HepG2 (cell line): ENCODE results near the gene FSIP1. TPM values are rescaled to one million over a fixed set of nuclear protein-coding genes. Genes with fewer than 3 reads are reported as not detected.

Source experiments
- ATAC-seq: fragments of 200-7000 bp; cut with Tn5 transposase; 3 replicates; pipeline ENCODE4 v1.9.1; 2020; ENCODE audit warnings: mild to moderate bottlenecking, moderate library complexity
- BruUV-seq: library from RNA; stranded (reverse); fragments of 400-500 nt; replicated peaks from 2 replicates; lab custom pipeline; 2021; lab: Mats Ljungman, UMichigan
- CTCF ChIA-PET: fragments of 300-600 bp; formaldehyde crosslinking; extraction: SDS; loops from one replicate; lab custom pipeline; 2021; ENCODE audit warnings: low total read pairs, inconsistent platforms, low intra/inter-chr PET ratio; lab: Yijun Ruan, JAX
- POLR2A ChIA-PET: fragments of 350-600 bp; sonication (Branson Sonifier 250); formaldehyde crosslinking; loops from one replicate; lab custom pipeline; 2020; ENCODE audit warnings: antibody characterized with exemption, inconsistent platforms; lab: Yijun Ruan, JAX
- DNase-seq: peaks from one replicate; pipeline ENCODE4 v3.0.0-alpha.2; 2015; ENCODE audit warnings: low spot score
- FAIRE-seq: peaks from 3 replicates; lab custom pipeline; 2011; peaks lifted over from hg19 to GRCh38; lab: Jason Lieb, UNC
- H2AFZ ChIP-seq: one replicate; pipeline ENCODE4 v1.6.1; 2011; ENCODE audit warnings: low read length, inconsistent platforms
- H3K27ac ChIP-seq: fragments of 300-600 bp; 3 replicates; pipeline ENCODE4 v1.8.0; 2011; ENCODE audit warnings: mixed run types, mild to moderate bottlenecking, mixed read lengths, low read length, inconsistent platforms; ENCODE audit not compliant: insufficient read depth; ENCODE audit errors: extremely low read length
- H3K27me3 ChIP-seq, 2 experiments: fragments of 200-600 bp in 1 of 2; 2 replicates in 1 of 2; 3 replicates in 1 of 2; pipeline versions ENCODE4 v1.6.0 to v1.8.0; 2011; ENCODE audit warnings: low read length in 2 of 2, mild to moderate bottlenecking in 2 of 2, moderate library complexity in 2 of 2, inconsistent platforms in 1 of 2; ENCODE audit not compliant: insufficient read depth in 2 of 2, control insufficient read depth in 1 of 2
- H3K36me3 ChIP-seq, 2 experiments: fragments of 200-600 bp in 1 of 2; replicated peaks in 1 of 2; 2 replicates in 1 of 2; 3 replicates in 1 of 2; pipeline versions ENCODE4 v1.5.1 to v1.8.0; 2011; ENCODE audit warnings: low read length in 2 of 2, inconsistent platforms in 1 of 2; ENCODE audit not compliant: insufficient read depth in 2 of 2, control insufficient read depth in 1 of 2
- H3K4me1 ChIP-seq: 2 replicates; pipeline ENCODE4 v1.5.1; 2012; ENCODE audit warnings: low read length, inconsistent platforms; ENCODE audit not compliant: insufficient read depth
- H3K4me2 ChIP-seq: 2 replicates; pipeline ENCODE4 v1.6.0; 2011; ENCODE audit warnings: low read depth, low read length, inconsistent platforms
- H3K4me3 ChIP-seq, 3 experiments: fragments of 200-600 bp in 1 of 3; sonication (generic), shearing (Covaris generic) in 1 of 3; replicated peaks in 1 of 3; 2 replicates each; pipeline ENCODE4 v1.5.1; 2011 to 2016; ENCODE audit warnings: low read length in 3 of 3, inconsistent platforms in 2 of 3, low read depth in 2 of 3, mild to moderate bottlenecking in 2 of 3, control low read depth in 1 of 3, mixed read lengths in 1 of 3; ENCODE audit not compliant: insufficient read depth in 1 of 3
- H3K79me2 ChIP-seq: one replicate; pipeline ENCODE4 v1.6.1; 2011; ENCODE audit warnings: low read length, inconsistent platforms; ENCODE audit not compliant: insufficient read depth
- H3K9ac ChIP-seq: 2 replicates; pipeline ENCODE4 v1.6.0; 2011; ENCODE audit warnings: mild to moderate bottlenecking, low read depth, low read length, inconsistent platforms; ENCODE audit not compliant: insufficient read depth
- H3K9me3 ChIP-seq: 2 replicates; pipeline ENCODE4 v1.5.1; 2012; ENCODE audit warnings: mild to moderate bottlenecking, low read length
- H4K20me1 ChIP-seq: 2 replicates; pipeline ENCODE4 v1.6.0; 2011; ENCODE audit warnings: inconsistent platforms, mild to moderate bottlenecking, low read length, moderate library complexity; ENCODE audit not compliant: insufficient read depth
- AGO2 ChIP-seq: fragments of 200-400 bp; formaldehyde crosslinking; optimal IDR thresholded peaks from 2 replicates; pipeline ENCODE3; 2017; ENCODE audit warnings: mild to moderate bottlenecking, low read depth, low read length, moderate library complexity
- CBX1 ChIP-seq: IDR thresholded peaks from one replicate; pipeline ENCODE4 v1.6.1; 2016; ENCODE audit warnings: antibody characterized with exemption, low read depth
- HNRNPK ChIP-seq: fragments of 200-400 bp; formaldehyde crosslinking; IDR thresholded peaks from 2 replicates; pipeline ENCODE4 v1.6.1; 2018; ENCODE audit warnings: low read length, low read depth, moderate library complexity, mild to moderate bottlenecking; ENCODE audit not compliant: poor library complexity, severe bottlenecking
- RBFOX2 ChIP-seq: fragments of 200-400 bp; formaldehyde crosslinking; IDR thresholded peaks from 2 replicates; pipeline ENCODE4 v1.6.1; 2017; ENCODE audit warnings: low read depth, mild to moderate bottlenecking, low read length
- SOX13 ChIP-seq, 3 experiments: fragments of 450-650 bp in 1 of 3; sonication (generic) in 1 of 3; formaldehyde crosslinking in 1 of 3; IDR thresholded peaks in 2 of 3; conservative IDR thresholded peaks in 1 of 3; 2 replicates each; pipeline versions ENCODE4 v1.5.0 to v1.6.1; 2016 to 2020; ENCODE audit warnings: antibody characterized with exemption in 1 of 3, mild to moderate bottlenecking in 1 of 3, missing compliant biosample characterization in 1 of 3, missing genetic modification reagents in 1 of 3, moderate library complexity in 1 of 3
- WGBS: methylation state at CpG from one replicate; pipeline ENCODE4 v1.1.6; 2017; ENCODE audit warnings: low lambda C conversion rate; 5-methylcytosine and 5-hydroxymethylcytosine counted together
- in situ Hi-C: cut with HindIII; loops from 2 replicates; pipeline ENCODE4 v1.10.0; 2017; ENCODE audit warnings: low pct_unique_long_range_greater_than_20kb; ENCODE audit not compliant: extremely low pct_ligation_motif_present
- intact Hi-C: fragments of 100-400 bp; cut with micrococcal nuclease; formaldehyde crosslinking; loops from one replicate; pipeline ENCODE4 v1.10.0; 2022; ENCODE audit not compliant: unreplicated experiment
- polyA plus RNA-seq, 8 experiments: library from polyadenylated mRNA; depleted of rRNA in 3 of 8; stranded (reverse) in 7 of 8; unstranded in 1 of 8; fragments of >200 nt; fragmentation: Illumina TruSeq in 4 of 8; extraction: Trizol in 4 of 8; gene quantifications; 2 replicates each; pipeline versions ENCODE4 v1.2.1 to v1.2.3, GENCODE V29; 2011 to 2016; ENCODE audit warnings: low read depth in 4 of 8, missing spikeins in 1 of 8, mixed read lengths in 1 of 8; ENCODE audit not compliant: insufficient read depth in 1 of 8
- total RNA-seq, 5 experiments: library from RNA; depleted of rRNA; stranded (reverse); fragments of >200 nt; fragmentation: Illumina TruSeq; extraction: Trizol; gene quantifications; 2 replicates each; pipeline ENCODE4 v1.2.3, GENCODE V29; 2016; ENCODE audit warnings: low read depth in 1 of 5

Gene FSIP1
- total and polyA plus RNA-seq, 2 of the 13 experiments (the other 11 are each of a cell fraction or from before 2014, with no cell fraction given): 0.18 TPM; not detected in 1

DNA sequence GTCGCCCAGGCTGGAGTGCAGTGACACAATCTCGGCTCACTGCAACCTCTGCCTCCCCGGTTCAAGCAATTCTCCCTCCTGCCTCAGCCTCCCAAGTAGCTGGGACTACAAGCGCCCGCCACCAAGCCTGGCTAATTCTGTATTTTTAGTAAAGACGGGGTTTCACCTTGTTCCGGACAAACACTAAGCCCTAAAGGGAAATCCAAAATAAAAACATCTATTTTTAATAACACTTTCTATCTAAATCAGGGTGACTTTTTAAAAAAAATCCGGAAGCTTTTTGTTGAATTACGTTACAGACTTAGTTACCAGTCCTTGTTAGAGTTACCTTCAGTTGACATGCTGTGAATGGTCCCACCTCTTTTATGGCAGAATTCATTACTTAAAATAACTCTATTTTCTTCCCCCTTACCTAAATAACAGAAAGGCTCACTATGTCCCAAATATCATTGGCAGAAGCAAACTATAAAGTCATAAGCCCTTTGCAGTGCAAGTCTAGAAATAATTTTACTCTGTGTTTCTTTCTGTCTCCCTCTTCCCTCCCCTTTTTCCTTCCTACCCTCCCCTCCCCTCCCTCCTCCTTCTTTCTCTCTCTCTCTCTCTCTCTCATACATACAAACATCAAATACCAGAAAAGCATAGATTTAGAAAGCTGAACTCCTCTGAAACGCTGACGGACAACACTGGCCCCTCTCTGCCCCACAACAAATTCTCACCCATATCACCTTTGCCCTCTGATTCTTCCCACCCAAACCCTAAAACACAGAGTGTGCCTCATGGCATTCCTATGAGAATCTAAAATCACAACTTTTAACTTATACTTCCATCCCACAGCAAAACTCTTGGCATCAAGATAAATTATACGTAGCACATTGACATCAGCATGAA lies 183.4 kb downstream of the FSIP1 start:
- POLR2A ChIA-PET: interaction anchor here (1.8 kb wide), 1 partner anchor 427 kb away, joined by 8 read pairs; no protein-coding TSS in a partner anchor
- Histone ChIP-seq H3K4me3 (no peak overlapping the region), H4K20me1 (no peaks in the 10 kb centered on the region), H3K9ac (no peak overlapping the region), H3K4me2 (no peak overlapping the region), H3K9me3 (no peaks in the 10 kb centered on the region), H3K79me2 (no peaks in the 10 kb centered on the region), H3K27me3 (no peaks in the 10 kb centered on the region), H3K27ac (no peak overlapping the region), H2AFZ (no peak overlapping the region), H3K36me3 (peaks cover 9 to 13% of the 10 kb centered on the region in 2 experiments), H3K4me1 (no peaks in the 10 kb centered on the region)
- intact Hi-C loops (no loop called here), in situ Hi-C loops (no loop called here)
- DNase-seq (no peak), FAIRE-seq (no peak)
- 69% methylated on average over 12 of the region's 12 CpGs for WGBS
- CTCF ChIA-PET: no interaction called here
- no TSS peak for BruUV-seq
- peak; percentile 68 for TF ChIP-seq HNRNPK
- TF ChIP-seq SOX13 (IDR thresholded peaks at IDR 0.05): no peak
- no peak for TF ChIP-seq SOX13 (CRISPR knock-in tag; conservative IDR thresholded peaks at IDR 0.05 in 1 of 2, IDR thresholded peaks at IDR 0.05 in 1 of 2)
- TF ChIP-seq, all 625 proteins: peak for 1
- no peak; the same call in 2 of the 3 replicates for ATAC-seq

DNA sequence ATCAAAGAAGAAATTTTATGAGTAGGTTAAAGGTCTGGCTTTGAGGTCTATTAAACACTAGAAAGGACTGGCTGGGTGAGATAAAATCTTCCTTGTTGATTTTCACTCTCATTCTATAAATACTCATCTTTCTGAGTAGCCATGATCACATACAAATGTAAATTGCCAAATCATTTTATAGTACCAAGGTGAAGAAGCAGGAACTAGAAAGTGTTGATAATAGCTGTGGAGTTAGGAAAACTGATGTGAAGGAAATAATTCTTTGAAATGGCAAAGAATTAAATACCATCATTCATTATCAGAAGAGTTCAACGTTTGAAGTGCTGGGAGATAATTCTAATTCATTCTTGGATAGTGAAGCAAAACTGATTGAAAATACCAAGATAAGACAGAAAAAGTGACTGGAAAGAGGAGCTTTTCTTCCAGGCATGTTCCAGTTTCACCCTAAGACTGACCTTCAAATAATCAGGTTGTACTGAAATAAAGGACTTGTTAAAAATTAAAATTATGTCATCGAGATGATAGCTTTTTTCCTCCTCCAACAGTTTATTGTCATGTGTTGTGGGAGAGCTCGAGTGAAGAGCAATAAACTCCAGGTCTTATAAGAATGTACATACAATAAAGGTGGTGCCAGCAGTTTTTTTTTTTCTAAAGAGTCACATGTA lies 184.3 kb downstream of the FSIP1 start:
- TF ChIP-seq RBFOX2 (peak; percentile 52; the same call in 1 of the 2 replicates), CBX1 (no peak), AGO2 (peak; percentile 43)
- TF ChIP-seq, all 625 proteins: peak for 2
- no peaks in the 10 kb centered on the region for H3K4me1 ChIP-seq
- H3K4me3 ChIP-seq: no peak overlapping the region
- POLR2A ChIA-PET: interaction anchor here (1.8 kb wide), 1 partner anchor 426 kb away, joined by 8 read pairs; no protein-coding TSS in a partner anchor
- no peaks in the 10 kb centered on the region for H3K79me2 ChIP-seq
- no peaks in the 10 kb centered on the region; the same call in 1 of the 2 replicates for H4K20me1 ChIP-seq
- no peak overlapping the region for H2AFZ ChIP-seq
- H3K9me3 ChIP-seq: no peaks in the 10 kb centered on the region
- in situ Hi-C loops: no loop called here
- FAIRE-seq: no peak
- H3K27me3 ChIP-seq: no peaks in the 10 kb centered on the region
- no peak overlapping the region for H3K9ac ChIP-seq
- WGBS: 13% methylated on average over 3 of the region's 3 CpGs
- DNase-seq: no peak
- ATAC-seq: no peak
- intact Hi-C loops: no loop called here
- no peak overlapping the region for H3K4me2 ChIP-seq
- CTCF ChIA-PET: no interaction called here
- H3K36me3 ChIP-seq: peaks cover 15 to 22% of the 10 kb centered on the region in 2 experiments
- H3K27ac ChIP-seq: no peak overlapping the region
- BruUV-seq: no TSS peak
